Activated CD4-positive, alpha-beta T cell treated with anti-CD3 and anti-CD28 coated beads, Interleukin-2, amount 50 U/mL, for 16 hours (primary cell): ENCODE measurements around the gene PSORS1C1.
A peak's percentile ranks its signal among the peaks of the same experiment; 100 is the strongest.
"Not testable (repeated sequence)": the region's sequence is repeated elsewhere in the genome, so short reads cannot be mapped to it uniquely, and the experiment has no call there.

Experiments used
- DNase-seq: peaks from one replicate; pipeline ENCODE4 v3.0.0-alpha.2; 2020

The PSORS1C1 gene

DNA sequence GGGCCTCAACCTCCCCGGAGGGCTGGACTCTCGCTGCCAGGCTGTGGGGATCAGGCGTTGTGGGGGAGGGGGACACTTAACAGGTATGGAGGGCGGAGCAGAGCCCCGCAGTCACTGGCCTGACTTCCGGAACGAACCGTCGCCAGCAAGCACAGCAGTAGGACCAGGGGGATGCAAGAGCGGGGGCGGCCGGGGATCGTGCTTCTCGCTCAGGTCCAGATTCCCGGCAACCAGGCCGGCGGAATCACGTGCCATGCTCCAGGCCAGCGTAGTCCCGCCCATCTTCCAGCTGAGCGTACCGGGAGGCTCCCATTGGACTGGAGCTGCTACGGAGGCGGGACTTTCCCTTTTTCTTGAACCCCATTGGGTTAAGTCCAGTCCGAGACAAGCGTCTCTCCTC lies 65.9 kb downstream of the PSORS1C1 start:
- peak; percentile 79 for DNase-seq

DNA sequence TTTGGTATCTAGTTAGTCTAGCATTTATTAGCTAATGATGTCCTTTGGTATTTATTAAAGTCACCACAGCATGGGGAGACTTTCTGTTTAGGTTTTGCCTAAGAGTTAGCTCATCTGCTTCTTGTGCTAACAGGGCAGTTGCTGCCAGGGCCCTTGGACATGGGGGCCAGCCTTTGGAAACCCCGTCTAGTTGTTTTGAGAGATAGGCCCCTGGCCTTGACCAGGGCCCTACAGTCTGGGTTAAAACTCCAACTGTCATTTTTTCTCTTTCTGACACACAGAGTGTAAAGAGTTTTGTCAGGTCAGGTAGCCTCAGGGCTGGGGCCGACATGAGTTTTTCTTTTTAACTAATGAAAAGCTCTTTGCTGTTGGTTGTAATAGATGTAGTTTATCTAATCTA lies 68.7 kb downstream of the PSORS1C1 start:
- not testable (repeated sequence) for DNase-seq

DNA sequence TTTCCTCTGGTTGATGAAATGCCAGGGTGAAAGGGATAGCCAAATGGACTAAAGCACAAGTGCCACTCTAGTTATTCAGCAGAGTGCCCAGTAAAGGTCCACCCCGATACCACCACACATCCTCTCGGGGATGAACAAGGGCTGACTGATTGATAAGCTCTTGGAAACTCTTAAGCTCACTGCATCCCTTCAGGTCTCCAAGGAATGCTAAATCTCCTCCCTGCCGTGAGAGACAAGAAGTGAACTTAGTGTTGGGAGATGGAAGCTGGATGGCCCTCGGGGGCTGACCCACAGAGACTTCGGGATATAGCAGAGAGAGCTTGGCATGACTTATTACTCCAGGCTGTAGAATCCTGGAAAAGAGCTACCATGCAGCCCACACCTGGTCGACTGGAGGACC lies 69.3 kb downstream of the PSORS1C1 start:
- not testable (repeated sequence) for DNase-seq

DNA sequence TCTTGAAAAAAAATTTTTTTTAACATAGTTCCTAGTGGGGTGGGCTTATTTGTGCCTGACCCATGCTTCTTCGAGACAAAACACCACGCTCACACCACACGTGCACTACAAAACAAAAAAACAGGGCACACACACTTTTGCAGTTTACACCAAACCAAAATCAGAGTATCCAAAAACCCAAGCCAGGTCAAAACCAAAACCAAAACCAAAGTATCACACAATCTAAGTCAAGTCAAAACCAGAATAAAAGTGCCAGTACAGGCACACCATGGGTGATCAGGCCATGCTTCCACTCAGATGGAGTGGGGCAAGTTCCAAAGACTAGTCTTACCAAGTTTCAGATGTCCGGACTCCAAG lies 71.1 kb downstream of the PSORS1C1 start:
- DNase-seq: peak; percentile 51

DNA sequence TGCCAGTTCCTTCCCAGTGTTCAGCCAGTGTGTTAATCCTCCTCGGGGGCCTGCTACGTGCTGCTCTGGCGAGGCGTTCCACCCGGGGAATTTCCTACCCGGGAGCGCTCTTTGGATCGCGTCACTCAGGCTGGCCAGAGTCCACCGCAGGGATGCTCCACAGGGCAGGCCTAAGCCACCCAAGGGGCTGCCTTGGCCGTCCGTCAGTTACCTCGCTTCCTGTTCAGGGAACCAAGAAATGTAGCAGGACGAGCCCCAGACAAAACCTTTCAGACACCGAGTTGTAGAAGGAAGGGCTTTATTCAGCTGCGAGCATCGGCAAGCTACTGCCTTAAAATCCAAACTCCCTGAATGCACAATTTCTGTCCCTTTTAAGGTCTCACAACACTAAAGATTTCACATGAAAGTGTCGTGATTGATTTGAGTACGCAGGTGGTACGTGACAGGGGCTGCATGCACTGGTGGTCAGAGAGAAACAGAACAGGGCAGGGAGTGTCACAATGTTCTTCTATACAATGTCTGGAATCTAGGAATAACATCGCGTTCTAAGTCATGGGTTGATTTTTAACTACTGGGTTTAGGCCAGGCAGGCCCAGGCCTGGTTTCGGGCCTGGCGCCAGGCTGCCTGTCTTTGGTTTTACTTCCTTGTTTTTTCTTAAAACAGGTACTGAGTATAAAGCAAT lies 71.6 kb downstream of the PSORS1C1 start:
- DNase-seq: no peak

DNA sequence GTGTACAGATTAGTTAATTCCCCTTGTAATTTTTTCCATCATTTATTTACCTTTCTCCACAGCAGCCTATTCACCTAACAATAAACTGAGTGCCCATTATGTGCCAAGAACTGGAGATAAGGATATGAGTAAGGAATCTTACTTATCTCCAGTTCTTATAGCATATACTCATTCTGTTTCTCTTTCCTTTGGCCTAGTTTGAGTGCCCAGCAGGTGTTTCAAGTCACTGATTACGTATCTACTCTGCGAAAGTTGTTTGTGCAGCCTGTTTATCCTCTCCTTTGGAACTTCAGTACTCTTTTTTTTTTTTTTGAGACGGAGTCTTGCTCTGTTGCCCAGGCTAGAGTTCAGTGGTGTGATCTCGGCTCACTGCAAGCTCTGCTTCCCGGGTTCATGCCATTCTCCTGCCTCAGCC lies 73.2 kb downstream of the PSORS1C1 start:
- DNase-seq: no peak

DNA sequence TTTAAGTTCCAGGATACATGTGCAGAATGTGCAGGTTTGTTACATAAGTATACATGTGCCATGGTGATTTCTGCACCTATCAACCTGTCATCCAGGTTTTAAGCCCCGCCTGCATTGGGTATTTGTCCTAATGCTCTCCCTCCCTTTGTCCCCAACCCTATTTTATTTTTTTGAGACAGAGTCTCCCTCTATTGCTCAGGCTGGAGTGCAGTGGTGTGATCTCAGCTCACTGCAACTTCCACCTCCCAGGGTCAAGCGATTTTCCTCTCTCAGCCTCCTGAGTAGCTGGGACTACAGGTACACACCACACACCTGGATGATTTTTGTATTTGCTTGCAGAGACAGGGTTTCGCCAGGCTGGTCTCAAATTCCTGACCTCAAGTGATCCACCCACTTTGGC lies 74.6 kb downstream of the PSORS1C1 start:
- not testable (repeated sequence) for DNase-seq
